ENCODE measurements around the gene ANTXR1. TPM values are rescaled to one million over a fixed set of nuclear protein-coding genes. Genes with fewer than 3 reads are reported as not detected.

The ANTXR1 gene
- polyA plus RNA-seq, 3 donors from 2014 or later = not detected

GRCh38 chr2:69156624-69157023 lies 143.6 kb downstream of the ANTXR1 start:
- Mint-ChIP-seq H3K27ac (no peak overlapping the region), H3K4me1 (no peaks in the 10 kb centered on the region), H3K9me3 (no peaks in the 10 kb centered on the region), H3K36me3 (no peaks in the 10 kb centered on the region), H3K4me3 (no peak overlapping the region), H3K27me3 (ENCODE audit: low read depth in 3 of 3) (no peaks in the 10 kb centered on the region)
- no peak for DNase-seq

GRCh38 chr2:69157441-69157840 lies 144.5 kb downstream of the ANTXR1 start:
- H3K27ac Mint-ChIP-seq = no peak overlapping the region
- no peaks in the 10 kb centered on the region for H3K4me1 Mint-ChIP-seq
- no peaks in the 10 kb centered on the region for H3K9me3 Mint-ChIP-seq
- DNase-seq = no peak
- no peak overlapping the region for H3K4me3 Mint-ChIP-seq
- no peaks in the 10 kb centered on the region for H3K36me3 Mint-ChIP-seq
- H3K27me3 Mint-ChIP-seq (ENCODE audit: low read depth in 3 of 3) = no peaks in the 10 kb centered on the region

- no peak for DNase-seq
- H3K27ac Mint-ChIP-seq = no peak overlapping the region
- H3K4me1 Mint-ChIP-seq = peaks cover 0 to 9% of the 10 kb centered on the region in 2 donors
- no peaks in the 10 kb centered on the region for H3K9me3 Mint-ChIP-seq
- no peaks in the 10 kb centered on the region for H3K36me3 Mint-ChIP-seq
- no peak overlapping the region for H3K4me3 Mint-ChIP-seq
- no peaks in the 10 kb centered on the region for H3K27me3 Mint-ChIP-seq (ENCODE audit: low read depth in 3 of 3)
Measured at GRCh38 chr2:69159986-69160385, 147.0 kb downstream of the ANTXR1 start.

- DNase-seq = no peak
- H3K4me3 Mint-ChIP-seq = no peak overlapping the region
- no peaks in the 10 kb centered on the region for H3K36me3 Mint-ChIP-seq
- no peak overlapping the region for H3K27ac Mint-ChIP-seq
- H3K27me3 Mint-ChIP-seq (ENCODE audit: low read depth in 3 of 3) = peaks cover 0 to 3% (median 2%) of the 10 kb centered on the region in 3 donors
- H3K9me3 Mint-ChIP-seq = no peaks in the 10 kb centered on the region
- H3K4me1 Mint-ChIP-seq = peaks cover 0 to 9% of the 10 kb centered on the region in 2 donors
Measured at GRCh38 chr2:69162057-69162456, 149.1 kb downstream of the ANTXR1 start.

- Mint-ChIP-seq H3K4me3 (no peak overlapping the region), H3K9me3 (no peaks in the 10 kb centered on the region), H3K36me3 (no peaks in the 10 kb centered on the region), H3K27me3 (ENCODE audit: low read depth in 3 of 3) (peaks cover 0 to 4% (median 3%) of the 10 kb centered on the region in 3 donors), H3K27ac (no peak overlapping the region), H3K4me1 (peaks cover 0 to 9% of the 10 kb centered on the region in 2 donors)
- no peak for DNase-seq
Measured at GRCh38 chr2:69163109-69163508, 150.1 kb downstream of the ANTXR1 start.

- Mint-ChIP-seq H3K27me3 (ENCODE audit: low read depth in 3 of 3) (peaks cover 0 to 7% (median 3%) of the 10 kb centered on the region in 3 donors), H3K4me1 (peaks cover 0 to 9% of the 10 kb centered on the region in 2 donors), H3K27ac (no peak overlapping the region), H3K9me3 (no peaks in the 10 kb centered on the region), H3K36me3 (no peaks in the 10 kb centered on the region), H3K4me3 (no peak overlapping the region)
- DNase-seq = no peak
Measured at GRCh38 chr2:69163556-69163955, 150.6 kb downstream of the ANTXR1 start.

- no peaks in the 10 kb centered on the region for H3K36me3 Mint-ChIP-seq
- DNase-seq = no peak
- no peak overlapping the region for H3K4me3 Mint-ChIP-seq
- H3K27ac Mint-ChIP-seq = no peak overlapping the region
- no peaks in the 10 kb centered on the region for H3K9me3 Mint-ChIP-seq
- peaks cover 0 to 9% of the 10 kb centered on the region in 2 donors for H3K4me1 Mint-ChIP-seq
- H3K27me3 Mint-ChIP-seq (ENCODE audit: low read depth in 3 of 3) = peaks cover 0 to 7% (median 3%) of the 10 kb centered on the region in 3 donors
Measured at GRCh38 chr2:69164061-69164778, 151.2 kb downstream of the ANTXR1 start.

GRCh38 chr2:69165091-69165880 lies 152.3 kb downstream of the ANTXR1 start:
- peaks cover 0 to 7% (median 3%) of the 10 kb centered on the region in 3 donors for H3K27me3 Mint-ChIP-seq (ENCODE audit: low read depth in 3 of 3)

GRCh38 chr2:69166465-69166811 lies 153.5 kb downstream of the ANTXR1 start:
- no peaks in the 10 kb centered on the region for H3K9me3 Mint-ChIP-seq
- H3K27me3 Mint-ChIP-seq (ENCODE audit: low read depth in 3 of 3) = peaks cover 0 to 7% (median 3%) of the 10 kb centered on the region in 3 donors
- no peak overlapping the region for H3K4me3 Mint-ChIP-seq
- H3K27ac Mint-ChIP-seq = no peak overlapping the region
- peaks cover 0 to 9% of the 10 kb centered on the region in 2 donors for H3K4me1 Mint-ChIP-seq
- no peaks in the 10 kb centered on the region for H3K36me3 Mint-ChIP-seq
- no peak for DNase-seq

More at GRCh38 chr2:69165091-69165880, 152.3 kb downstream of the ANTXR1 start:
- DNase-seq = no peak
- H3K4me1 Mint-ChIP-seq = peaks cover 0 to 9% of the 10 kb centered on the region in 2 donors
- no peaks in the 10 kb centered on the region for H3K36me3 Mint-ChIP-seq
- H3K27ac Mint-ChIP-seq = no peak overlapping the region
- no peaks in the 10 kb centered on the region for H3K9me3 Mint-ChIP-seq
- no peak overlapping the region for H3K4me3 Mint-ChIP-seq

- Mint-ChIP-seq H3K9me3 (no peaks in the 10 kb centered on the region), H3K27ac (no peak overlapping the region), H3K27me3 (ENCODE audit: low read depth in 3 of 3) (peaks cover 0 to 7% (median 3%) of the 10 kb centered on the region in 3 donors), H3K4me3 (no peak overlapping the region), H3K36me3 (no peaks in the 10 kb centered on the region), H3K4me1 (peaks cover 0 to 9% of the 10 kb centered on the region in 2 donors)
- DNase-seq = no peak
Measured at GRCh38 chr2:69166812-69167468, 154.0 kb downstream of the ANTXR1 start.

- H3K36me3 Mint-ChIP-seq = no peaks in the 10 kb centered on the region
- no peaks in the 10 kb centered on the region for H3K9me3 Mint-ChIP-seq
- no peak overlapping the region for H3K27ac Mint-ChIP-seq
- H3K27me3 Mint-ChIP-seq (ENCODE audit: low read depth in 3 of 3) = peaks cover 0 to 7% (median 3%) of the 10 kb centered on the region in 3 donors
- H3K4me1 Mint-ChIP-seq = peaks cover 0 to 9% of the 10 kb centered on the region in 2 donors
- no peak overlapping the region for H3K4me3 Mint-ChIP-seq
- DNase-seq = no peak
Measured at GRCh38 chr2:69167469-69167822, 154.5 kb downstream of the ANTXR1 start.

GRCh38 chr2:69168144-69168813 lies 155.3 kb downstream of the ANTXR1 start:
- Mint-ChIP-seq H3K36me3 (no peaks in the 10 kb centered on the region), H3K4me3 (no peak overlapping the region), H3K4me1 (peaks cover 0 to 2% of the 10 kb centered on the region in 2 donors), H3K9me3 (no peaks in the 10 kb centered on the region), H3K27me3 (ENCODE audit: low read depth in 3 of 3) (peaks cover 0 to 7% (median 3%) of the 10 kb centered on the region in 3 donors), H3K27ac (no peak overlapping the region)
- DNase-seq = no peak

GRCh38 chr2:69168950-69169654 lies 156.1 kb downstream of the ANTXR1 start:
- H3K36me3 Mint-ChIP-seq = no peaks in the 10 kb centered on the region
- no peak overlapping the region for H3K4me3 Mint-ChIP-seq
- no peak overlapping the region for H3K27ac Mint-ChIP-seq
- no peak for DNase-seq
- no peaks in the 10 kb centered on the region for H3K4me1 Mint-ChIP-seq
- peaks cover 0 to 7% (median 3%) of the 10 kb centered on the region in 3 donors for H3K27me3 Mint-ChIP-seq (ENCODE audit: low read depth in 3 of 3)
- no peaks in the 10 kb centered on the region for H3K9me3 Mint-ChIP-seq

Data from immature natural killer cell (primary cell).